GM18861 (cell line): ENCODE measurements around the gene GANAB.
"Not testable (repeated sequence)": the region's sequence is repeated elsewhere in the genome, so short reads cannot be mapped to it uniquely, and the experiment has no call there.

Experiments used
- ATAC-seq: cut with Tn5 transposase; IDR thresholded peaks from one replicate; pipeline ENCODE4 v1.9.1; 2021; ENCODE audit not compliant: unreplicated experiment

The GANAB gene

DNA sequence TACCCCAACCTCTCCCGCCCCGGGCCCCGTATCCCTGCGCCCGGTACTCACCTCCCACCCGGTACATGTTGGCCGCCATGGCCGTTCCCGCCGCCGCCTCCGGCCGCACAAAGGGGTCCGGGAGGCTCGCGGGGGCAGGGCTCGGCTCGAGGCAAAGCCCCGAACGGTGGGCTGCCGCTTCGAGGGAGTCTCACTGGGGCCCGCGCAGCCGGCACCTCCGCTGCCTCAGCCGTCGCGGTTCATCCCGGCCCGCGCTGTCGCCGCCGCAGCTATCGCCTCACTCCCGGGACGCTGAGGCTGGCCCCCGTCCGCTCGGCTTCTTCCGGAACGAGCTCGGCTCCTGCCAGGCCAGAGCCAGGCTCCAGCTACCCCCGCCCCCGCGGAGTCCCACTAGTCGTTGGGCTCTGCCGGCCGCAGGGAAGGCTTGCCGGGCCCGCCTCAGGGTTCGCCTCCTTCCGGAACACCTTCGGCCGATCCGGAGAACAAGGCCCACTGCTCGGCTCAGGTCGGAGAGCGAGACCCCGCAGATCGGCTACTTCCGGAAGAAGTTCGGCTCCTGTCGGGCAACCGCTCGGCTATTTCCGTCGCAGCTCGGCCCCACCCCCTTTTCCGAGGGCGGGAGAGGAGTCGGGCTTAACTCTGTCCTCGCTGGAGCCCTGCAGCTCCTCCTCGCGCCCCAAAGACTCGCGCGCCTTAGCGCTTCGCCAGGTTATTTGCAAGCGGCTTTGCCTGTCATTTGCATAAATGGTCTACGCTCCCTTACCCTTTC lies 44.9 kb downstream of the GANAB start, which contains the start of gene MTA2:
Gene MTA2 (minus strand): TSS at position 494 of the 769 bp plus-strand sequence. CDS start 415 bp downstream, at position 79.
- peak; percentile 70 for ATAC-seq

DNA sequence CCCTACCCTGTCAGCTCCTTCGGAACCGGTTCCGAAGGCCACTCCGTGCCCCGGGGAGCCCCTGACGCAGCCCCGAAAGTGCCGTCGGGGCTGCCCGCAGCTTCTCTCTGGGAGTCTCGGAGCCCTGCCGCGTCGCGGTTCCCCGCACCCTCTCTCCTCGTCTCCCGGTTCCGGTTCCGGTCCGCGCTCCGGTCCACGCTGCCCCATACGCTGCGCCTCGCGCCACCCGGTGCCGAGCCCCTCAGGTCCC lies 45.4 kb downstream of the GANAB start:
- no peak for ATAC-seq

DNA sequence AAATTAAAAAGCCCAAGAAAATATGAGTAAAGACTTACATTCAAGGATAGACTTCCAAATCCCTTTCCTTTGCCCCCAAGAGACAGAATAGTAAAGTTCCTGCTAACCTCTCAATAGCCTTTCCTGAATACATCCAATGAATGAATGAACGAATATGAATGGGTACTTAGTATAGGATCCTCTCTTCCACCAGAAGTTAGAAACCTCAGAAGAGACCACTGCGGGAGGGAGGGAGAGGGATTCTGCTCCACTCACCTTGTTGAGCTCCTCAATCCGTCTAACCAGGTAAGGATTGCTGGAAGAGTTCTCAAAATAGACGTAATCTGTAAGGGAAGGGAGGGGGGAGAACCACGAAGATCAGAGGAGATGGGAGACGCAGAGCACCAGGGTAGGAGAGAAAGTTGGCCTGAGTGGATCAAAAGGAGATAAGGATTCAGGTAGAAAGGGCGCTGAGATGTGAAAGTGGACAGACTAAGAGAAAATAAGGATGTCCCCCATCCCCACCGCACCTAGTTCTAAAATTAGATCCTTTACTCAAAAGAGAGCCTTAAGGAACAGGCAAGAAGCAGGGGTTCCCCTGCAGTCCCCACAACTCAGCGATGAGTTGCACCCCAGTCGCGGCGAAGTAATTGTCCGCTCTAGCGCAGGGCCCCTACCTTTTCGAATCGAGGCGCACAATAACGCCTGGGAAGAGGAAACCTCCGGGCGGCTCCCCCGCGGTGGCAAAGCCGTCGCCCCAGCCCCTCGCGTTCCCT lies 45.9 kb downstream of the GANAB start:
- no peak for ATAC-seq

DNA sequence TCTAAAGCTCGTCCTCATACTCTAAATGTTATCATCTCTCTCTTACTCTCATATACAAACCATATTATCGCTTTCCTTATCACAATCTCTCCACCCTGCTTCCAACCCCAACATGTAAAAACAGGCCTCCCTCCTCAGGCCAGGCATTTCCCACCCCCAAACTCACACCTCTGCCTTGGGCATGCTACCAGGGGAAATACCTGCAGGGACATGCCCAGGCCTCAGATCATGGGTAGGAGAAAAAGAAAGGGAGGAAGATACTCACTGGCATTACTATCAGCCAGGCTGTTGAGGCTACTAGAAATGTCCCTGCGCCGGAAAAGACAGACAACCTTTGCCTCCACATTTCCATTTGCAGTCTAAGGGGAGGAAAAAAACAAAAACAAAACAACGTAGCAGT lies 46.5 kb downstream of the GANAB start:
- no peak for ATAC-seq

DNA sequence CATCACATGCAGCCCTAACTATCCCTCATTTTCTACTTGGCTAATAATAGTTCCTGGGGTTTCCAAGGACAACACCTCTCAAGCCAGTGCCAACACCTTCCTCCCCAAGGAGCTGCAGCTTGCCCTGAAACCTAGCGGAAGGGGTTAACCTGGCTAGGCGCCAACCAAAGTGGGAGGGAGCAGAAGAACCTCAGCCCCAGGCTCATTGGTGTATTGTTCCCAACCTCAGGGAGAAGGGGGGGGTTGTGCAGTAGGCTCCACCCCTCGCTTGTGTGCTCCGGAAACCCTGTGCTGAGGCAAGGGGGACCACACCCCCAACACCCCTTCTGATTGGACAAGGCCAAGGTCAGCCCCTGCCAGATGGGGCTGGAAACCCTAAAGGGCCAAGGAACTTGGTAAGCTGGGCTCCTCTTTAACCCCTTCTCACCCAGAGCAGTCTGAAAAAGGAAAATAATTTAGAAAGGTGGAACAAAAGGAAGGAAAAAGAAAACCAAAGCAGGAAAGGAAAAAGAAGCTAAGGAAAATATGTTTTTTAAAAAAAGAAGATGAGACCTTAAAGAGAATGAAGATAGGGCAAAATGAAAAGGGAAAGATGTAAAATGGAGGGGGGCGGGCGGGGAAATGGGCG lies 47.2 kb downstream of the GANAB start:
- ATAC-seq, result peak; percentile 28

DNA sequence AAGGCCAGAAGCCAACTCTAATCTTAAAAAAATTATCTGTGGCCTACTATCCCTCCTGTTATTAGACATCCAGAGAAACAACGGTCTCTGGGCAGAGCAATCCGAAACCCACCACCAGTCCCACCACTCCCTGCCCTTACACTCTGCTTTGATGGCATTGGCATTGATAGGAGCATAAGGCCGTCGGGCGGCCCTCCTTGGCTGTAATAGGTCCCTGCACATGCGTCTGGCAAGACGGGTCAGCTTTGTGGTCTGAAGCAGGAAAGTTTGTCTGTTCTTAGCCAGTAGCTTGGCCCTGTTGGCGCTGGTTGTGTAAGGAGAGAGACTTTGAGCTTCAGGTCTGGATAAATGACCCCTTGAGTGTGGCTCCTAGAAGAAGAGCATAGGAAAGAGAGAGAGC lies 51.3 kb downstream of the GANAB start:
- ATAC-seq, result no peak

DNA sequence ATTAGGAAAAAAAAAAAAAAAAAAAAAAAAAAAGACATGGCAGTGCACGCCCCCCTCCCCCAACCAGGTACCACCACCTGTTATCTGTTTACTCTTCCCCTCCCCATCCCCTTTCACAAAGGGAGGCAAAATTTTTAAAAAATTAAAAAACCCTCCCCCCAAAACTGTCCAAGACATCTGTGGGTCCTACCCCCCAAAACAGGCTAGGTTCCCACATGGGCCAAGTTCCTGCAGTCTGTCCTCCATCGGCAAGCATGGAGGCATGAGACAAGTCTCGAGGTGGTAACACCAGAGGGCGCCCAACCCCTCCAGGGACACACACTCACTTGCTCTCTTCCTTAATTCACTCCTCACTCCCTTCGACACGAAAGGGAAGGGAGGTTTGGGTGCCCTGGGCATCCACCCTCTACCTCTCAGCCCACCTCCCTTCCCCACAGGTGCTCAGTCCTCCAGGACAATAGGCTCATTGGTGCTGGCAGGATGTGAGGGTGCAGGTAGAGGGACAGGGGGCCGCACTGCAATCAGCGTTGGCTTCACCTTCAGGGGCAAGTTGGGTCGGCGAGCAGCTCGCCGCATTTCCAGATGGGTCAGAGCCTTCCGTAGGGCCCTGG lies 52.9 kb downstream of the GANAB start:
- ATAC-seq, result no peak

DNA sequence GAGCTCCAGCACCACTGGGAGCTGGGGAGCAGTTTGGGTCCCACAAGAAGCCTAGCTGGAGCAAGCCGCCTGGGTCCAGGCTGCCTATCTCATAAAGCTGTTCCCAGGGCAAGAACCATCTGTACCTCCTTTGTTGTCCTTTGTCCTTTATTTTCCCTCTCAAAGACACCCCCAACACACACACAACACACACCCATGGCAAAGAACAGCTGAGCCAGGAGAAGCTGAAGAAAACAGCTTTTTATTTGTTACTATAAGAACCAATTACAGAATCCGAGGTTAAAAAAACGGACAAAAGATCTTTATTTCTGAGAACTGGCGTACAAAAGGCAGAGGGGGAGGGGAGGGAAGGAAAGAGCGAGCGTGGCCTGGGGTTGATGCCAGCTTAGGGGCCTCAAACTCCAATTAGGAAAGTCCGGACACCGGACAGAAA lies 53.4 kb downstream of the GANAB start:
- no peak for ATAC-seq

DNA sequence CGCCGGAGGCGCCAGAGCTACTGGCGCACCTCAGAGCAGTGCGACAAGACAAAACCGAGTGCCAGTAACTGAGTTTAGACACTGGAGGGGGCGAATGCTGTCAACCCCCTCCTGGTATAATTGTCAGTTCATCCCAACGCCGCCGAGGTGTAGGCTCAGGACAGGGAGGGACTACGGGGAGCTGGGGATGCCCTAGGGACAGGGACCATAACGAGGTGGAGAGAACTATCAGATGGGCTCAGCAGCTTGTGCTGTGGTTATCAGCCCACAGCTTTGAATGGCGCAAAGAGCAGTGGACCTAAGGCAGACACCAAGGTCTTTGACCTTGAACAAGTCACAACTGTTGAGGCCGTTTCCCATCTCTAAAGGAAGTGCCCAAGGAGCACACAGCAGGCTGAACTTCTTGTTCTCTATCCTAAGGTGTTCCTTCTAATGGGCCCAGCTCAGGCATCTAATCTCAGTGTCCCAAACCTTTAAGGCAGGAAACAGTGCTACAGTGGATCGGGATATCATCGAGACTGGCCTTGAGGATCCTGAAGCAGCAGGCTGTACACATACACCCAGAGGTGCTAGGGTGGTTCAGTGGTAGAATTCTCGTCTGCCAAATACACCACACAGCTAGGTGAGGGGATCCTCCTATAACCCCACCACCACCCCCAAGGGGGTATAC lies 54.1 kb downstream of the GANAB start:
- ATAC-seq, result no peak

DNA sequence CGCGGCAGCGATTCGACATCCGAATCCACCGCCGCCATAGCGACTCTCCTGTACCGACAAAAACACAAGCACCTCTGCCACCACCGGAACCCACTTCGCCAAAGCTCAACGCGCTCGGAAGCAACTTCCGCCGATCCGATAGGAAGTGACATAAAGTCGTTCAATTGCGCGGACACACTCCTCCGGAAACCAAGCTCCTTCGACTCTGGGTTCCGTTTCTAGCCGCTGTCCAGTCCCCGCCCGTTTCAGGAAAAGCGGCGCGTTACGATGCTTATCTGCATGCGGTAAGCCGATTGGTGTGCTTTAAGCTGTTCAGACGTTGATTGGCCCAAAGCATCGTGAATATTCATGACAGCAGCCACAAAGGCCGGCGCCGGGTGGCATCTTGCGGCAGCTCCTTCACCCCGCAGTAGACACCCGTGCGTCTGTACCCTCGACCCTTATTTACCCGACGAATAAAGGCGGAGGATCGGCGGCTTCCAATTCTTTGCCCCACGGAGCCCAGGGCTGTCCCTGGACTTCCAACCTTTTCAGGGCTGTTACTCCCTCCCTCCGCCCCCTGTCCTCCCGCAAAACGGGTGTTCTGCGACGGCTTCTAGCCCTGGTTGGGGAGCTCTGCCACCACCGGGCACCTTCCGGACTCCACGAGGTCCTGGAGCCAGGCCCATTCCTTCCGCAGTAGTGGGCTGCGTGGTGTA lies 54.8 kb downstream of the GANAB start, which contains the start of gene TUT1:
Gene TUT1 (minus strand): TSS at position 76 of the 698 bp plus-strand sequence. CDS start 38 bp downstream, at position 38.
- peak; percentile 81 for ATAC-seq

DNA sequence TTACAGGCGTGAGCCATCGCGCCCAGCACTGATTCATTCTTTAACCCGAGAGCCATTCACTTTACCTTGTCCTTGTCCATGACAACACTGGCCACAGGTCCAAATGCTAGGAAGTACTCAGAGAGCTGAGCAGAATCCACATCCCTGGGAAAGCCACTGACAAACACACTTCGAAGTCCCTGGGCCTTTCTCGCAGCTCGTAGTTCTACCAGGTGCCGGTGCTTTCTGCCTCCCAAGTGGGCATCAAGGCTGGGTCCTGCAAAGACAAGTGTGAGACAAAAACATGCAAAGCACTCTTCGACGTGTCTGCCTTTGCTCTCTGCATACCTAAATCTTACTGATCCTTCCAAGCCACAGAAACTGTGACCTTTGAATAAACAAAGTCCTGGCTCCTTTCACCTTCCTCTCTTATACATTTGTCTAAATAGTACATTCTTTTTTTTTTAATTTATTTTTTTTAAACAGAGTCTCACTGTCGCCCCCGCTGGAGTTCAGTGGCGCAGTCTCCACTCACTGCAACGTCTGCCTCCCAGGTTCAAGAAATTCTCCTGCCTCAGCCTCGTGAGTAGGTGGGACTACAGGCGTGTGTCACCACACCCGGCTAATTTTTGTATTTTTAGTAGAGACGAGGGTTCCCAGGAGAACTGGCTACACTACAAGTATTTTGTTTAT lies 57.3 kb downstream of the GANAB start:
- ATAC-seq, result no peak

DNA sequence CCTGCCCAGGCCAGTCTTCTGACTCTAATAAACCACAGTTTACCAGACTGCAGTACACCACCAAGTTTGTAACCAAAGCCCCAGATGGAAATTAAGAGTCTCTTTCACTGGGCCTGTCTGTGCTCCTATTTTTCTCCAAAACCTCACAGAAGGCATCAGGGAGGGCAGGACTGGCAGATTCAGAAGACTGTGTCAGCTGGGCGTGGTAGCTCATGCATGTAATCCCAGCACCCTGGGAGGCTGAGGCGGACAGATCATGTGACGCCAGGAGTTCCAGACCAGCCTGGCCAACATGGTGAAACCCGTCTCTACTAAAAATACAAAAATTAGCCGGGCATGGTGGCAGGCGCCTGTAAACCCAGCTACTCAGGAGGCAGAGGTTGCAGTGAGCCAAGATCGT lies 61.1 kb downstream of the GANAB start:
- not testable (repeated sequence) for ATAC-seq

DNA sequence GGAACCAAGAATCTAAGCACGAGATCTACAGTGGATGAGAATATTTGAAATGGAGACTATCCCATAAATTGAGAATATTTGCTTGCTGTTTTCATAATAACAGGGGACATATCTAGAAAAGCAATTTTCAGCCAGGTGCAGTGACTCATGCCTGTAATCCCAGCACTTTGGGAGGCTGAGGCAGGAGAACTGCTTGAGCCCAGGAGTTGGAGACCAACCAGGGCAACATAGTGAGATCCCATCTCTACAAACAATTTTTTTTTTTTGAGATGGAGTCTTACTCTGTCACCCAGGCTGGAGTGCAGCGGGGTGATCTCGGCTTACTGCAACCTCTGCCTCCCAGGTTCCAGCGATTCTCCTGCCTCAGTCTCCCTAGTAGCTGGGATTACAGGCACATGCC lies 64.7 kb downstream of the GANAB start:
- ATAC-seq, result not testable (repeated sequence)

DNA sequence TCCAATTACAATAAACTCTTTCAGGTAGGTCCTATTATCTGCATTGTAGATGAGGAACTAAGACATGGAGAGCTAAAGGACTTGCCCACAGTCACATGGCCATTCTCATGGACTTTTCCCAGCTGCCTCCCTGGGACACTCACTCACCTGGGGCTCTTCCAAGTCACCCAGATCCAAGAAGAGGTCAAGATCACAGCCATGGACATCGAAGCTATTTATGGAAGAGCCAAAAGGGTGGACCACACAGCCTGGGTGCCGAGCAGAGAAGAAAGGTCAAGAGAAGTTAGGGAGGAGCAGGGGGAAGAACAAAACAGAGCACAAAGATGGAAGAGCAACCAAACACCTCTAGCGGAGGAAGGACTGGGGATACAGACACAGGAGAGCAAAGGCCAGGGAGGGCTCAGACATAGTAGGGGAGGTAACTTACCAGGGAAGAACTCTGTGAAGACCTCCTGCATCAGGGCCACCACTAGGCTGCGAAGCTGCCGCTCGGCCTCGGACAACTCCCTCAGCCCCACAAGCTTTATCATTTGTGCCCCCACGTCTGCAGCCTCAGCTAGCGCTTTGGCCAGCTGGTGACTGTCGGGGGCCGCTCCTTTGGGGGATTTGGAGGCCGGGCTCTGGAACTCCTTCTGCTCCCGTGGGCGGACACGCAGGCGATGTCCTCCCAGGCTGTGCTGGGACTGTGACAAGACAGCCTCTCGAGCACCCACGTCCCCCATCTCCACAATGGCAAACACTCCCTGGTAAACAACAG lies 65.3 kb downstream of the GANAB start:
- ATAC-seq, result no peak

DNA sequence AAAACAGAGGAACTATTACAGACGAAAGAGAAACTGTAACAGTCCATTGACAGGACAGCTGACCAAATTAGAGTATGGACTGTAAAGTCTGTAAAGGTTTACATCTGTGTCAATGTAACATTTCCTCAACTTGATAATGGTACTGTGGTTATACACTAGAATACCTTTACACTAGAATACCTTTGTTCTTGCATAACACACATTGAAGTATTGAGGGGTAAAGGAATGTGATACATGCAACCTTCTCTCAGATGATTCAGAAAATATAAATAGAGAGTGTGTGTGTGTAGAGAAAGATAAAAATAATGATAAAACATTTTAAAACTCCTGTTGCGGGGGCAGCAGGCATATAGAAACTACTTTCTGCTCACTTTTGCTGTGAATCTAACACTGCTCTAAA lies 67.2 kb downstream of the GANAB start:
- no peak for ATAC-seq

DNA sequence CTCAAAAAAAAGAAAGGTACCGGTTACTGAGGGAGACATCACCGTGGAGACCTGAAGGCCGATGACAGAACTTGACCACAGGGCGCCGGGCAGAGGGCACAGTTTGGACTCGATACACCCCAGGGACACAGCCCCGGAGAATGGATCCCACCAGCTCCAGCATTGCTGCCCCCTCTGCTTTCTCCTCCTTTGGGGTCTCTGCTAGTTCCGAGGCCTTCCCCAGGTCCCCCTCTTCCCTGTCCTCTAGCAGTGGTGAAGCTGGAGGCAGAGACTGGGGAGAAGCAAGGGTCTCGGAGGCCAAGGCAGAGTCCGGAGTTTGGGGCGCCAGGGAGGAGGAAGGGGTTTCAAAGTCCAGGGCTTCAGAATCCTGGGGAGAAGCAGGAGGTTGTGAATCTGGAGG lies 67.9 kb downstream of the GANAB start:
- no peak for ATAC-seq

DNA sequence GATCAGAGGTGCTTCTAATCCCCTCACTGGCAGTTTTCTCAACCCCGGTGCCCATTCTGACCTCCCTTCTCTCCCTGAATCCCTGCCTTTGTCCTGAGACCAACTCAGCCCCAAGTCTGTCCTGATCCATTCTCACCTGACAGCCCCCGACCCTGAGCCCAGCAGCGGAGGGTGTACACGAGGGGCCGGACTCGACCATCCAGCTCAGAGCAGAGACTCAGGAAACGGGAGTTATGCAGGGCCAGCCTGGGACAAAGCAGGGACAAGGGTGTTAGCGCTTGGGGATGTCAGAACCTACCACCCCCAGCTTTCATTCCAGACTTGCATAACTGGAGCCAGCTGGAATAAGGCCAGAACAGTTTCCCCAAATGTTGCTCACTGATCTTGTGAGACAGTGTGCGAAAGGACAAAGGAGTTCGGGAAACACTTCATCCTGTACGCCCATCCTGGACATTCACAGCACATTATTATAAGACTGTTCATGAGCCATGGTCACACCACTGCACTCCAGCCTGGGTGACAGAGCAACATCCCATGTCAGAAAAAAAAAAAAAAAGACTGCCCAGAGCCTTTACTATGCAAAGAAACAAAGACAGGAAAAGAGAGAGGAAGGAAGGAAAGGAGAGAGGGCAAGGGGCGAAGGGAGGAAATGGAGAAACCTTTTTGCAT lies 69.2 kb downstream of the GANAB start:
- no peak for ATAC-seq

DNA sequence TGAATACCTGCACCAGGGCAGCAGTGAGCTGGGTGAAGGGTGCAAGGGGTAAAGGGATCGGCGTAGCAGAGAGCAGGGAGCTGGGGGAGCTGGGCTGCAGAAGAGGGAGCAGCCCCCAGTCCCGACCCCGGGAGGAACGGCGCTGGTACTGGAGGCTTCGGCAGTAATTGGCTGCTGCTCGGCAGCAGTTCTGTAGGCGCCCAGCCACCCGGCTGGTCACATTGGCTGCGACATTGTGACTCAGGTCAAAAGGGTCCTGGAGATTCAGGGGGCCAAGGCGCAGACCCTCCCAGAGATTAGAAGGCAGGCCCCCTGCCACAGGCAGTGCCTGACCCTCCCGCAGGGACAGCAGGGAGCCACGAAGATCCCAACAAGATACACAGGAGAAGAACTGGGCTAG lies 70.6 kb downstream of the GANAB start:
- ATAC-seq, result no peak

DNA sequence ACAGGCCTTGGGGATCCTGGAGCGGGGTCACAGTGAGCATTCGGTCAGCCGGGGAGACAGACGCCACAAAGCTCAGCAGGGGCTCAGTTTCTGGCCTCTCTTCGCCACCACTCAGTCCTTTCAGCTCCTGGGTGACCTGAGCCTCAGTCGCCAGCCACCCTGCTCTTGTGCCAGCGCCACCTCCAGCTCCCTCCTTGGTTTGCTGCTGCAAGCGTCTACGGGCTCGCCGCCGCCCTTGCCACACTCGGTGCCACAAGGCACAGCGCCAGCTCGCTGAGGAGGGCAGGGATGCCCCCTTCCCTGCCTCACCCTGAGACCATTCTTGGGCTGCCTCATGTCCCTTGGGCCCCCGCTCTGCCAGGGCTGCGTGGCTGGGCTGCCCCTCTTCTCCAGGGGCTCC lies 71.3 kb downstream of the GANAB start:
- ATAC-seq, result no peak
